Measurements from ENCODE around the gene SWAP70.

The SWAP70 gene

DNA sequence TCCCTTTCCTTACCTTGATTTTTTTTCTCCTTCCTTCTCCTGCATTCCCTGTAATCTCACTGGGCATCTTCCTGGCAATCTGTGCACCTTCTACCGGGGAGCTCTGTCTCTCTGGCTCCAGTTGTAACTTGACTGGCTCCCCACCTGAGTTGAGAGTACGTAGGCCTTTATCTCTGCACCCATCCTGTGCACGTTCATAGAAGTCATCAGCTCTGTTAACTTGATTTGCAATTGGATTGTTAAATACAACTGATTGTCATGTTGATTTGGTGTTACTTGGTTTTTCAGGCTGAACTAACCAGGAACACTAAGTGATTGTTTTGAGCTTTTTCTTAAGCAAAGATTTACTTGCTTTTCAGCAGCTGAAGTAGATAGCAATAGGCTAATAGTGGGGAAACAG is 11.8 kb downstream of the SWAP70 start:
- Histone ChIP-seq H3K4me1 (ENCODE audit: insufficient read depth, low read length) (peaks cover 13% of the 10 kb centered on the region), H3K27ac (ENCODE audit: low read length) (peak overlapping the region; percentile 18), H3K9ac (ENCODE audit: low read depth, low read length) (peak overlapping the region; percentile 35; the same call in 1 of the 2 replicates), H3K27me3 (ENCODE audit: insufficient read depth, low read length) (no peaks in the 10 kb centered on the region), H3K4me3 (ENCODE audit: low read length) (peak overlapping the region; percentile 46), H3K36me3 (ENCODE audit: insufficient read depth, low read depth, low read length) (no peaks in the 10 kb centered on the region), H3K9me3 (ENCODE audit: insufficient read depth, low read depth, low read length) (no peaks in the 10 kb centered on the region)

DNA sequence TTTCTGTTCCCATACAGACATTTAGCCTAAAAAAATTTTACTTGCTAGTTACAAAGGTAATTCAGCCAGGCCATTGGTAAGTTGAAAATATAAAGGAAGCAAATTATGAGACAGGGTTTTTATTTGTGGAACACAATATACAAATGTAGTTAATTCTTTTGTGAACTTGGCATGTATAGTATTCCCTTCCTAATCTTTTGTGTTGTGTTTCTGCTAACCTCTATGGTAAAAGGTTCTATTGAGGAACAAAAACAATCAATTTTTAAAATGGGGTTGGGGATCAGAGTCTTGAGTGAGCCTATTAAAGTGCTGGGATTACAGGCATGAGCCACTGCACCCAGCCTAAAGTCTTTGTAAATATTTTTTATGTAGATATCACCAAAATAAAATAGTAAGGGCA is 14.1 kb downstream of the SWAP70 start:
- Histone ChIP-seq H3K9ac (ENCODE audit: low read depth, low read length) (no peak overlapping the region; the same call in 1 of the 2 replicates), H3K4me3 (ENCODE audit: low read length) (no peak overlapping the region)

DNA sequence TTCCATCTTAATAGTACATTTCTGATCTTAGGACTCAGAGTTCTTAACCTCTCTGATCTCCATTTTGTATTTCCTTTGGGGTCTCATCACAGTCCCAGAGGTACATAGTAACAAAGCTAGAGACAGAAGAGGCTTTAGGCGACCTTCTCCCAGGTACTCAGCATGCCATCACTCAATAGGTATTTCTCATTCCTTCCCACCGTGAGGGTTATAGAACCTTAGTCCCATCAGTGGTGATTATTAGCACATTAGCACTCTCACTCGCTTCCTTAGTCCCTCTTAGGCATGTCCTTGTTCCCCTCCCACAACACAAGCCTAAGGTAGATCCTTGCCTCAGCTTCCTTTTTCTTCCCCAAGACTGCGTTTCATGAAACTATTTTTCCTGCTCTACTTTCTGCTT is 14.7 kb downstream of the SWAP70 start:
- Histone ChIP-seq H3K9me3 (ENCODE audit: insufficient read depth, low read depth, low read length) (no peaks in the 10 kb centered on the region), H3K27ac (ENCODE audit: low read length) (no peak overlapping the region), H3K9ac (ENCODE audit: low read depth, low read length) (no peak overlapping the region; the same call in 1 of the 2 replicates), H3K27me3 (ENCODE audit: insufficient read depth, low read length) (no peaks in the 10 kb centered on the region), H3K4me3 (ENCODE audit: low read length) (peak overlapping the region; percentile 24; the same call in 1 of the 2 replicates), H3K36me3 (ENCODE audit: insufficient read depth, low read depth, low read length) (no peaks in the 10 kb centered on the region), H3K4me1 (ENCODE audit: insufficient read depth, low read length) (peaks cover 19% of the 10 kb centered on the region)

More for the DNA sequence above, 14.1 kb downstream of the SWAP70 start:
- Histone ChIP-seq H3K9me3 (ENCODE audit: insufficient read depth, low read depth, low read length) (no peaks in the 10 kb centered on the region), H3K27me3 (ENCODE audit: insufficient read depth, low read length) (no peaks in the 10 kb centered on the region), H3K27ac (ENCODE audit: low read length) (no peak overlapping the region), H3K4me1 (ENCODE audit: insufficient read depth, low read length) (peaks cover 16% of the 10 kb centered on the region), H3K36me3 (ENCODE audit: insufficient read depth, low read depth, low read length) (no peaks in the 10 kb centered on the region)

DNA sequence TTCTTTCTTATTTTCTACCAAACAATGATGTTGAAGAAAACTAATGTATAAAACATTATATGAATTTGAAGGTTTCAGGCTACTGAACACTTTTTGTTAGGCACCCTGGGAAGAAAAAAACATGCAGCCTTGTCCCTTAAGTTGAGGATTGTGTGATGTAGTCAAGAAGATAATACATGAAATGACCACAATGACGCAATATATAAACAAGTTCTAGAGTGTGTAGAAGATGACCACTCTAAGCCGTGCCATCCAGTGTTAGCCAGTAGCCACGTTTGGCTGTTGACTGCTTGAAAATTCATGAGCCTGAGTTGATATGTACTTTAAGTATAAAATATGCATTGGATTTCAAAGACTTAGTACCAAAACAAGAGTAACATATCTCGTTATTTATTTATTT is 16.2 kb downstream of the SWAP70 start:
- H3K4me1 ChIP-seq (ENCODE audit: insufficient read depth, low read length): peaks cover 20% of the 10 kb centered on the region
- no peaks in the 10 kb centered on the region for H3K27me3 ChIP-seq (ENCODE audit: insufficient read depth, low read length)
- H3K27ac ChIP-seq (ENCODE audit: low read length): no peak overlapping the region
- no peaks in the 10 kb centered on the region for H3K36me3 ChIP-seq (ENCODE audit: insufficient read depth, low read depth, low read length)
- no peak overlapping the region for H3K4me3 ChIP-seq (ENCODE audit: low read length)
- no peak overlapping the region for H3K9ac ChIP-seq (ENCODE audit: low read depth, low read length)
- no peaks in the 10 kb centered on the region for H3K9me3 ChIP-seq (ENCODE audit: insufficient read depth, low read depth, low read length)

DNA sequence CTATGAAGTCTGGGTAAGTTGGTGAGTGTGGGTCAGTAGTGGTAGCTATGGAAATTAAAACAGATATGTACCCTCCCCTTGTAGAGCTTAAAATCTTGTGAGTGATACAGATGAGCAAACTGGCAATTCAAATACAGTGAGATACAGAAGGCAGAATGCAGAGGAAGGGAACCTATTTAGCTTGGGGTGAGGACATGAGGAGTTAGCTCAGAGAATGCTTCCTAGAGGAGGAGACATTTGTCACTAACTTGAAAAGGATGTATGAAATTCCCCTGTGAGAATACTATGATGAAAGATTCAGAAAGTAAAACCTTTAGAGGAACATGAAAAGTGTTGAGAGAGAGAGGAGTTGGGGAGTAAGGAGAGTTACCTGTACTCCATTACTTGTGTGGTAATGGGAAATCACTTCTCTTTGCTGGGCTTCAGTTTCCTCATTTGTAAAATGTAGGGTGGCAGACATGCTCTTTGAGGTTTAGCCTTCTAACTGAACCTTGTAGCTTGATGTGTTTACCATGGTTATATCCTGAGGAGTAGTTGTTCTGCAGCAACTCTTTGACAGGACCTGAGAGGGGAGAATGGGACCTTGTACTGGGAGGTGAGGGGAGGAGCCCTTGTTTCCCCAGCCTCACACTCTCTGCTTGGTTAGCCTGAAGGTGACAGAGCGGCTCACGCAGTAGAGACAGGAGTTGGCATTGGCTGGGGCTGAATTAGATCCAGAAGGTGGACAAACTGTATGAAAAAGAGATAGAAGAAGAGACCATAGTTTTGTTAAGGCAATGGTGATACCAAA is 17.9 kb downstream of the SWAP70 start:
- Histone ChIP-seq H3K27ac (ENCODE audit: low read length) (no peak overlapping the region), H3K27me3 (ENCODE audit: insufficient read depth, low read length) (no peaks in the 10 kb centered on the region), H3K4me3 (ENCODE audit: low read length) (no peak overlapping the region), H3K9me3 (ENCODE audit: insufficient read depth, low read depth, low read length) (no peaks in the 10 kb centered on the region), H3K36me3 (ENCODE audit: insufficient read depth, low read depth, low read length) (no peaks in the 10 kb centered on the region), H3K4me1 (ENCODE audit: insufficient read depth, low read length) (peaks cover 20% of the 10 kb centered on the region), H3K9ac (ENCODE audit: low read depth, low read length) (no peak overlapping the region)

DNA sequence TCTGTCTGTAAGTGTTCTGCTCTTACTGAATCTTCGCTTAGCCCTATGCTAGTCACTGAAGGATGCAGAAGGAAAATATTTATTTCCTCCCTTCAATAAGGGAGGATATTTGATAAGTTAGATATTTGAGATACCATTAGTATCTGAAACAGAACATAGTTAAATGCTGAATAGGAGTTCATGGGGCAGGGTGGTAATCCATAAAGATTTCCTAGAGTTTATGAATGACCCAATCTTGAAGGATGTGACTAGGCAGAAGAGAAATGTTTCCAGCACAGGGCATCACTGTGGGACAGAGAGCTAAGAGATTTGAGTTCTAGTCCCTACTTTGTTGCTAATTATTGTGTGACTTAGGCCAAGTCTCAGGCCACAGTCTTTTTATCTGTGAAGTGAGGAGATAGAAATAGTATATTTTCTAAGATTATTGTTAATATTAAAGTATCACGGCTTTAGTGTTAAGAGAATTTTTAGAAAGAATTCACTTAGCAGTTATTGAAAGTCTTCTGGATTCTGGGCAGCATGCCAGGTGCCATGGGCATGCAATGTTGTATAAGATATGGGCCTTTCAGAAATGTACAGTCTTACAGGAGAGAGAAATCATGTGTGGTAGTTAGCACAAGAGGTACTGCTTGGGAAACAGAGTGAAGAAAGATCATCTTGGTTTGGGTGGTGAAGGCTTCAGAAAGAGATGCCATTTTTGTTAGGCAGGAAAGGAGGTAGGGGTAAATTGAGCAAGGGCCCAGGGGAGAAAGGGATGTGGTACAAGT is 24.0 kb downstream of the SWAP70 start:
- Histone ChIP-seq H3K4me1 (ENCODE audit: insufficient read depth, low read length) (peaks cover 32% of the 10 kb centered on the region), H3K4me3 (ENCODE audit: low read length) (no peak overlapping the region), H3K9me3 (ENCODE audit: insufficient read depth, low read depth, low read length) (no peaks in the 10 kb centered on the region), H3K9ac (ENCODE audit: low read depth, low read length) (no peak overlapping the region), H3K27ac (ENCODE audit: low read length) (peak overlapping the region; percentile 11), H3K36me3 (ENCODE audit: insufficient read depth, low read depth, low read length) (no peaks in the 10 kb centered on the region), H3K27me3 (ENCODE audit: insufficient read depth, low read length) (no peaks in the 10 kb centered on the region)

DNA sequence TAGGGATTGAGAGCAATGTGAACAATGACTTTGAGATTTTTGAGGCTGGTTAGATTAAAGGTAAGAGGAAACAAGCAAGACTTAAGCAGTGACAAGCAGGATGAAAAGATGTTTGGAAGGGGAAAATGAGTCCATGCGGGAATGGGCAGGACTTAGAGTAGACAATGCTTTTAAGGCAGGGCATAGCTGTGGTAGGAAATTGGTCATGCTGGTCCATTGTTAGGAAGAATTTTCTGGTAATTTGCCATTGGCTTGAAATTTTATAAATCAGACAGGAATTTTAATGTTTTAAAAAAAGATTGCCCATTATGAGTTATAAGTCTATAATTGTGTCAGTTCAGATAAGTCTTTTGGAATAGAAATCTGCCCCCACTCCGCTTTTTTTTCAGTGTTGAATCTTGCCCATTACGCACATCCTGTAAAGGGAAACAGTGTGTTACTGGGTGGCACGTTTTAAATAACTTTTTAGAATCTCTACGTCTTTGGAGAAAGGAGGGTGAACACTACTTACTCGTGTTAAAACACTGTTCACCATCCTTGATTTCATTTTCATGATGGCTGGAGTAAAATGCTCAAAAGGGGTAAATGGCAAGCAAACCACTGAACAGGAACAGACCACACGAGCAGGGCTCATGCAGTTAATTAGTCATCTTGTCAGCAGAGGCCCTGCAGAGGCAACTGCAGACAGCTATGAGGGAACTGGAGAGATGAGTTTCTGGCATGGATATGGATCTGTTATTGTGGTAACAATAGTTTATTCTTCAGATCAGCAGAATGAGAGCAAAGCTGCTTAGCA is 25.0 kb downstream of the SWAP70 start:
- no peak overlapping the region for H3K4me3 ChIP-seq (ENCODE audit: low read length)
- H3K4me1 ChIP-seq (ENCODE audit: insufficient read depth, low read length): peaks cover 37% of the 10 kb centered on the region
- H3K36me3 ChIP-seq (ENCODE audit: insufficient read depth, low read depth, low read length): peaks cover 3% of the 10 kb centered on the region; the same call in 1 of the 2 replicates
- H3K9ac ChIP-seq (ENCODE audit: low read depth, low read length): 0 out of 2 replicates have a peak overlapping the region, but pooled peaks have one; percentile 7
- H3K9me3 ChIP-seq (ENCODE audit: insufficient read depth, low read depth, low read length): no peaks in the 10 kb centered on the region
- no peaks in the 10 kb centered on the region for H3K27me3 ChIP-seq (ENCODE audit: insufficient read depth, low read length)
- peak overlapping the region; percentile 11 for H3K27ac ChIP-seq (ENCODE audit: low read length)

DNA sequence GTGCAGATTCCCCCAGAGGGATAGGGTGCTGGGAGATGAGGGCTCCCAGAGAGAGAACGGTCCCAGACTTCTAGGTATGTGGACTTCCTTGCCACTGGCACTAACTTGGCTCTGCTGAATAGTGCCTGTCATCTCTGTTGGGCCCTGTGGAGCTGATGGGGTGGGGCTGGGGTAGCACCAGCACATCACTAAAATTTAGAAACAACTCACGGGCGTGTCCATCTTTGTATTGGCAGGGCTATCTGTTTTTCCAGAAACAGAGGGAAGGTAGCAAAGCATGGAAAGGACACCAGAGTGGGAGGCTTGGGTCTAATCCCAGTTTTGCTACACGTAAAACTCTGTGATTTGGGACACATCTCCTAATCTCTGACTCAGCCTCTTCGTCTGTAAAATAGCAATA is 25.8 kb downstream of the SWAP70 start:
- no peak overlapping the region for H3K27ac ChIP-seq (ENCODE audit: low read length)
- no peaks in the 10 kb centered on the region for H3K9me3 ChIP-seq (ENCODE audit: insufficient read depth, low read depth, low read length)
- H3K9ac ChIP-seq (ENCODE audit: low read depth, low read length): 0 out of 2 replicates have a peak overlapping the region, but pooled peaks have one; percentile 7
- H3K4me1 ChIP-seq (ENCODE audit: insufficient read depth, low read length): peaks cover 38% of the 10 kb centered on the region
- H3K36me3 ChIP-seq (ENCODE audit: insufficient read depth, low read depth, low read length): peaks cover 11% of the 10 kb centered on the region
- H3K4me3 ChIP-seq (ENCODE audit: low read length): no peak overlapping the region
- H3K27me3 ChIP-seq (ENCODE audit: insufficient read depth, low read length): no peaks in the 10 kb centered on the region

DNA sequence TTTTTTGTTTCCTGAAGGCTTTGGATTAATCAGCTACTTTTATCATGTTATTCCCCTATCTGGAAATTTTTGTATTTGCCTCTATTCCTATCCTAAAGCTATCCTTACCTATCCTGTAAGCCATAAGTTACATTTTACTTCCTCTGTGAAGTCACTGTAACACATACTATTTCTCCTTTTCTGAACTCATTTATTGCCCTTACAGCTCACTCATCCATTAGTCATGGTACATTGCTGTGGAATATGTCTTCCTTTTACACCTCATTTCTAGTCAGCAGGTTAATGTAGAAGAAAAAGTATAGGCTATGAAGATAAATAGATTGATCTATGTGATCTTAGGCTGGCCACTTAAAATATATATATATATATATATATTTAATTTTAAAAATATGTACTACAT is 28.0 kb downstream of the SWAP70 start:
- peaks cover 38% of the 10 kb centered on the region for H3K4me1 ChIP-seq (ENCODE audit: insufficient read depth, low read length)
- no peak overlapping the region for H3K27ac ChIP-seq (ENCODE audit: low read length)
- peaks cover 29% of the 10 kb centered on the region for H3K36me3 ChIP-seq (ENCODE audit: insufficient read depth, low read depth, low read length)
- H3K9ac ChIP-seq (ENCODE audit: low read depth, low read length): no peak overlapping the region
- H3K9me3 ChIP-seq (ENCODE audit: insufficient read depth, low read depth, low read length): no peaks in the 10 kb centered on the region
- H3K4me3 ChIP-seq (ENCODE audit: low read length): no peak overlapping the region
- H3K27me3 ChIP-seq (ENCODE audit: insufficient read depth, low read length): no peaks in the 10 kb centered on the region

DNA sequence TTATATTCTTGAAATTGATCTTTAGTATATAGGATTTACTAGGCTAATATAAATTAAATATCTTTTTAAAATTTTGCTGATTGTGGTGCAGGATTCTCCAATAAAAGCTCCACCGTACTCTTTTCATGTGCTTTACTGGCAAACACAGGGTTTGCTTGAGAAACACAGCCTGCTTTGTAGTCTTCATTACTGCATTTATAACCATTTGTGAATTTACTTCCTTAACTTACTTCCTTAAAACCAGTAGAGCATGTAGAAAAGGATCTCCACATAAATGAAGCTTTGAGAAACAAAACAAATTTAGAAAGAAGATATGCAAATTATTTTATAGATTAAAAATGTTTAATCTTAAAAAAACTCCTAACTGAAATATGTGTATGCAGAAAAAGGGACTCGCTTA is 28.8 kb downstream of the SWAP70 start:
- H3K27me3 ChIP-seq (ENCODE audit: insufficient read depth, low read length): no peaks in the 10 kb centered on the region
- H3K4me3 ChIP-seq (ENCODE audit: low read length): no peak overlapping the region
- H3K27ac ChIP-seq (ENCODE audit: low read length): no peak overlapping the region
- peaks cover 38% of the 10 kb centered on the region for H3K4me1 ChIP-seq (ENCODE audit: insufficient read depth, low read length)
- peaks cover 29% of the 10 kb centered on the region for H3K36me3 ChIP-seq (ENCODE audit: insufficient read depth, low read depth, low read length)
- no peak overlapping the region; the same call in 1 of the 2 replicates for H3K9ac ChIP-seq (ENCODE audit: low read depth, low read length)
- H3K9me3 ChIP-seq (ENCODE audit: insufficient read depth, low read depth, low read length): no peaks in the 10 kb centered on the region

DNA sequence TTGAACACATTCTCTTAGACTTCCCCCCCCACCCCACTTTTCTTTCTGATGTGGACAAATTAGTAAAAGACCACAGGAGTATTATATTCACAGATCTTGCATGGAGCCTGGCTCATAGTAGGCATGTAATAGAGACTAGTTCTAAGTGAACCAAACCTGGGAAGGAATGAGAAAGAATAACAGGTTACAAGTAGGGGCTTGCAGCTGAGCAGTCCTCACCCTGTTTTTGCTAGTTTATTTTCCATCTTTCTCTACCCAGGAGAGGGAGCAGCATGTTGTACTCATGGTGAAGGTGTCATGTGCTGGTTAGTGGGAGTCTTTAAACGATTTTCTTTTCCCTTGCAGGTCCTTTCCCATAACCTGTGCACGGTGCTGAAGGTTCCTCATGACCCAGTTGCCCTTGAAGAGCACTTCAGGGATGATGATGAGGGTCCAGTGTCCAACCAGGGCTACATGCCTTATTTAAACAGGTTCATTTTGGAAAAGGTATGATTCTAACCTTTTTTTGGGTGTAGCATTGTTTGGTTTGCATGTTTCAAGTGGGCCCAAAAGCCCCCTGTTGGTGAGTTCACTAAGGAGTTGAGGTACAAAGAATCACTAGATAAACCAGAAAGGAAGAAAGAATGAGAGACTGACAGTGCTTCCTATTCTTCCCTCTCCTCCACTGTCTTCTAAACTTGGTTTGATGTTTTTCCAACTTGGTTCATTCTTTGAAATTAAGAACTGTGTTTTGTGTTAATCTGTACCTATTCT is 30.1 kb downstream of the SWAP70 start:
- Histone ChIP-seq H3K36me3 (ENCODE audit: insufficient read depth, low read depth, low read length) (peaks cover 29% of the 10 kb centered on the region), H3K4me1 (ENCODE audit: insufficient read depth, low read length) (peaks cover 26% of the 10 kb centered on the region), H3K9ac (ENCODE audit: low read depth, low read length) (no peak overlapping the region), H3K27ac (ENCODE audit: low read length) (no peak overlapping the region), H3K9me3 (ENCODE audit: insufficient read depth, low read depth, low read length) (no peaks in the 10 kb centered on the region), H3K4me3 (ENCODE audit: low read length) (no peak overlapping the region), H3K27me3 (ENCODE audit: insufficient read depth, low read length) (no peaks in the 10 kb centered on the region)
